Measurements from ENCODE around the gene DNM1. TPM values are rescaled to one million over a fixed set of nuclear protein-coding genes. Genes with fewer than 3 reads are reported as not detected.
A peak's percentile ranks its signal among the peaks of the same experiment; 100 is the strongest.

The DNM1 gene
- total and polyA plus RNA-seq, 2 of the 8 experiments (the other 6 are each of a cell fraction or from before 2014, with no cell fraction given) = 34.3 to 62.7 TPM

DNA sequence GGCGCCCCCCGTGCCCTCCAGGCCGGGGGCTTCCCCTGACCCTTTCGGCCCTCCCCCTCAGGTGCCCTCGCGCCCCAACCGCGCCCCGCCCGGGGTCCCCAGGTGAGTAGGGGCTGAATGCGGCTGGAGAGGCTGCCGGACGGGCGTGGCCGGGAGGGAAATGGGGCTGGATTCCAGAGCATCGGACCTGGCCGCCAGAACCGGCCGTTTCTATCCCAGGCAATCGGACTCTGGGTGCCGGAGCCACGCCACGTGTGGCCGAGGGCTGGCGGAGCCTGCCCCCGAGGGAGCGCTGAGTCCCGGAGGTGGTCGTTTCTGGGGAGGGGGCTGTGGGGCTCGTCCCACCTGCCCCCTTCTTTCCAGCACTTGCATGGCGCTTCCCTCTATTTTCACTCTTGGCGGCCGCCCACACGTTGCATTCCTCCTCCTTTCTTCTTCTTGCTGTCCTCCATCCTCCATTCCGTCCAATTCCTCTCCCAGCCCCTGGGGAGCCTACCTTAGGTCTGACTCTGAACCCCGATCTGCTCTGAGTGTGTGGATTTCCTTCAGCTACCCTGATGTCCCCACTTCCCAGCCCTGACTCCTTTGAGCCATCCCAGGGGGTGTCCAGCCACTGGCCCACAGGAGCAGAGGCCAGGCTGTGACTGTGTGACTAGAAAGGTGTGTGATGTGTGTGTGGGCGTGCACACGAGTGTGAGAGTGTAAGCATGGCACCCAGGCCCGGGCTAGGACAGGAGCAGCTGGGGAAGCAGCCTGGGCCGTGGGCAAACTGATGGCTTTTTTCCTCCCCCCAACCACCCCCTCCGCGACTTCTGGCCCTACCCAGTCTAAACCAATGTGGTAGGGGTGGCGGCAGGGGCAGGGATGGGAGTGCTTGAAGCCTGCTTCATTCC, 47.9 kb downstream of the DNM1 start:
- H3K27ac ChIP-seq (ENCODE audit: low read depth, low read length) = no peak overlapping the region
- no peak overlapping the region for H3K56ac ChIP-seq (replicated peaks; ENCODE audit: insufficient read length, low read depth, low read length)
- peak overlapping the region; percentile 59 to 83 (median 63) for H3K4me3 ChIP-seq (ENCODE audit: extremely low read depth in 1 of 4, insufficient read depth in 2 of 4, low read depth in 3 of 4, low read length in 4 of 4)
- peak overlapping the region; percentile 91 for H3K4ac ChIP-seq (replicated peaks; ENCODE audit: insufficient read length, low read depth, low read length)
- peak overlapping the region; percentile 75; the same call in 1 of the 2 replicates for H4K8ac ChIP-seq (ENCODE audit: extremely low read depth, insufficient read depth, low read length)
- no peak overlapping the region for H2BK5ac ChIP-seq (ENCODE audit: low read depth, low read length)
- peak overlapping the region; percentile 56 to 84 for H3K4me2 ChIP-seq (ENCODE audit: insufficient read depth in 1 of 2, low read depth in 2 of 2, low read length in 2 of 2)
- H2BK20ac ChIP-seq (ENCODE audit: low read length) = no peak overlapping the region
- H4K5ac ChIP-seq (ENCODE audit: insufficient read length, low read depth, low read length) = no peak overlapping the region
- no peaks in the 10 kb centered on the region; a peak in 1 of 7 replicates for H3K27me3 ChIP-seq (replicated peaks in 1 of 4; ENCODE audit: control insufficient read depth in 3 of 4, extremely low read depth in 1 of 4, insufficient read depth in 3 of 4, low read length in 3 of 4)
- no peaks in the 10 kb centered on the region for H3K9me3 ChIP-seq (ENCODE audit: insufficient read depth in 2 of 2, low read depth in 1 of 2, low read length in 1 of 2)
- peaks cover 11 to 20% of the 10 kb centered on the region in 2 experiments for H4K20me1 ChIP-seq (replicated peaks in 1 of 2; ENCODE audit: control insufficient read depth in 1 of 2, insufficient read depth in 2 of 2, low read length in 2 of 2)
- no peak overlapping the region for H4K91ac ChIP-seq (replicated peaks; ENCODE audit: insufficient read length, low read length)
- peak overlapping the region; percentile 68; the same call in 1 of the 2 replicates for H2BK12ac ChIP-seq (ENCODE audit: low read depth, low read length)
- TF ChIP-seq POLR2A (IDR thresholded peaks at IDR 0.05; ENCODE audit: control extremely low read depth in 1 of 2, low read depth in 2 of 2, low read length in 2 of 2) = peak in 1 of 2 experiments; percentile 24; a peak in 1 of 3 replicates
- 0 out of 2 replicates have a peak, but pooled peaks have one; percentile 16 for TF ChIP-seq PHF8 (conservative IDR thresholded peaks at IDR 0.05; ENCODE audit: low read depth, low read length)
- no peak for TF ChIP-seq MAFK (IDR thresholded peaks at IDR 0.05; ENCODE audit: low read depth, low read length)
- peak; percentile 20 for TF ChIP-seq KDM4A (IDR thresholded peaks at IDR 0.05; ENCODE audit: low read depth, low read length, severe bottlenecking)
- H3K79me2 ChIP-seq (ENCODE audit: control insufficient read depth in 1 of 2, insufficient read depth in 2 of 2, low read length in 2 of 2) = peaks cover 0 to 7% of the 10 kb centered on the region in 2 experiments; a peak in 1 of 4 replicates
- peak overlapping the region; percentile 31 to 75 (median 58) for H3K9ac ChIP-seq (replicated peaks in 1 of 4; ENCODE audit: extremely low read depth in 1 of 4, low read depth in 3 of 4, low read length in 3 of 4)
- CTCF ChIA-PET (ENCODE audit: partially characterized antibody) = interaction anchor here (1.0 to 2.2 kb wide), 3 partner anchors 8 to 151 kb away, joined by 3 to 13 read pairs (median 6); no protein-coding TSS in a partner anchor
- no peak for FAIRE-seq
- 28% methylated on average over 21 of the region's 43 CpGs; no CpG with 5 or more reads in 1 of the 2 experiments for WGBS, 2 experiments (ENCODE audit: extremely low coverage in 1 of 2, insufficient coverage in 1 of 2, insufficient read length in 1 of 2, insufficient replicate concordance in 2 of 2, low coverage in 1 of 2, low lambda C conversion rate in 2 of 2, missing lambda C conversion rate in 1 of 2)
- H2AFZ ChIP-seq (ENCODE audit: low read length) = no peak overlapping the region
- no peak overlapping the region for H3K14ac ChIP-seq (ENCODE audit: insufficient read length)
- peaks cover 0 to 3% (median 0%) of the 10 kb centered on the region in 4 experiments; a peak in 2 of 8 replicates for H3K36me3 ChIP-seq (ENCODE audit: control insufficient read depth in 2 of 4, insufficient read depth in 4 of 4, low read length in 3 of 4)
- H2BK15ac ChIP-seq (ENCODE audit: low read length) = no peak overlapping the region
- peaks cover 11% of the 10 kb centered on the region for H3K23me2 ChIP-seq (ENCODE audit: low read depth, low read length)
- peaks cover 8% of the 10 kb centered on the region for H3K79me1 ChIP-seq (ENCODE audit: low read depth, low read length)
- H2AK5ac ChIP-seq (ENCODE audit: low read depth, low read length) = peak overlapping the region; percentile 93
- POLR2A ChIA-PET (ENCODE audit: partially characterized antibody) = interaction anchor here (0.7 to 2.4 kb wide), 11 partner anchors 8 to 100 kb away, joined by 3 to 10 read pairs (median 4); partner anchors contain the start of gene BBLN
- H3K4me1 ChIP-seq (replicated peaks in 1 of 4; ENCODE audit: control insufficient read depth in 3 of 4, insufficient read depth in 4 of 4, low read length in 3 of 4) = peaks cover 0 to 7% (median 6%) of the 10 kb centered on the region in 4 experiments; a peak in 5 of 7 replicates
- H3K23ac ChIP-seq (ENCODE audit: insufficient read length) = no peak overlapping the region
- peak in 1 of 2 experiments; percentile 80 for DNase-seq (ENCODE audit: low read depth in 1 of 2, low spot score in 2 of 2)
- H2BK120ac ChIP-seq (replicated peaks; ENCODE audit: low read depth, low read length) = no peak overlapping the region
- H3K18ac ChIP-seq (ENCODE audit: extremely low read depth, low read length) = peak overlapping the region; percentile 62
